Activated CD8-positive, alpha-beta T cell treated with anti-CD3 and anti-CD28 coated beads for 36 hours (primary cell): Measurements from ENCODE around the gene TEKT5. TPM values are rescaled to one million over a fixed set of nuclear protein-coding genes. Genes with fewer than 3 reads are reported as not detected.

Experiments used
- ATAC-seq: fragments of 200-7000 bp; cut with Tn5 transposase; one replicate; pipeline ENCODE4 v1.10.0; 2021; ENCODE audit warnings: mild to moderate bottlenecking, moderate library complexity
- CTCF ChIA-PET: fragments of 350-600 bp; sonication (Branson Sonifier 250); formaldehyde crosslinking; loops from one replicate; lab custom pipeline; 2021; ENCODE audit warnings: antibody characterized with exemption; lab: Charles Lee
- POLR2A ChIA-PET: fragments of 350-600 bp; sonication (Branson Sonifier 250); formaldehyde crosslinking; loops from one replicate; lab custom pipeline; 2021; ENCODE audit warnings: antibody characterized with exemption; lab: Charles Lee
- DNase-seq: peaks from one replicate; pipeline ENCODE4 v3.0.0-alpha.2; 2020
- H3K27ac Mint-ChIP-seq: one replicate; pipeline ENCODE4 v1.8.0; 2021; ENCODE audit warnings: mild to moderate bottlenecking, mixed read lengths
- H3K27me3 Mint-ChIP-seq: one replicate; pipeline ENCODE4 v1.8.0; 2021; ENCODE audit warnings: mixed read lengths
- H3K36me3 Mint-ChIP-seq: one replicate; pipeline ENCODE4 v1.8.0; 2021; ENCODE audit warnings: low read depth, mixed read lengths
- H3K4me1 Mint-ChIP-seq: one replicate; pipeline ENCODE4 v1.8.0; 2021; ENCODE audit warnings: low read depth, mixed read lengths
- H3K4me3 Mint-ChIP-seq: one replicate; pipeline ENCODE4 v1.8.0; 2021; ENCODE audit warnings: mild to moderate bottlenecking, moderate library complexity, mixed read lengths
- H3K9me3 Mint-ChIP-seq: one replicate; pipeline ENCODE4 v1.8.0; 2021; ENCODE audit warnings: mixed read lengths
- CTCF ChIP-seq: fragments of 200-600 bp; IDR thresholded peaks from one replicate; pipeline ENCODE4 v1.8.0; 2022; ENCODE audit warnings: antibody characterized with exemption, mild to moderate bottlenecking
- intact Hi-C: fragments of 100-400 bp; cut with micrococcal nuclease; formaldehyde crosslinking; loops from one replicate; pipeline ENCODE4 v1.10.0; 2022
- total RNA-seq, 2 experiments: library from RNA; stranded (reverse); gene quantifications; one replicate each; pipeline ENCODE4 v1.2.3, GENCODE V29; 2021

TEKT5 gene
- total RNA-seq, 2 experiments from 2014 or later, result 0.16 to 0.43 TPM

GRCh38 chr16:10699756-10700155 lies 5.0 kb upstream of the TEKT5 start:
- Mint-ChIP-seq H3K27me3 (peaks cover 1% of the 10 kb centered on the region), H3K9me3 (no peaks in the 10 kb centered on the region), H3K4me3 (no peak overlapping the region), H3K27ac (no peak overlapping the region), H3K4me1 (no peaks in the 10 kb centered on the region), H3K36me3 (no peaks in the 10 kb centered on the region)
- ATAC-seq (no peak), DNase-seq (no peak)
- TF ChIP-seq CTCF, result no peak
- POLR2A ChIA-PET, result no interaction called here
- intact Hi-C loops, result no loop called here
- CTCF ChIA-PET, result no interaction called here

- ATAC-seq (no peak), DNase-seq (no peak)
- no peak for TF ChIP-seq CTCF
- ChIA-PET POLR2A (no interaction called here), CTCF (interaction anchor here (1.7 to 1.9 kb wide), 2 partner anchors 10 to 26 kb away, joined by 3 to 6 read pairs; no protein-coding TSS in a partner anchor)
- Mint-ChIP-seq H3K4me3 (no peak overlapping the region), H3K4me1 (no peaks in the 10 kb centered on the region), H3K9me3 (no peaks in the 10 kb centered on the region), H3K27me3 (peaks cover 5% of the 10 kb centered on the region), H3K27ac (no peak overlapping the region), H3K36me3 (no peaks in the 10 kb centered on the region)
- intact Hi-C loops, result no loop called here
Measured at GRCh38 chr16:10694306-10694705, 424 bp downstream of the TEKT5 start.

- ChIA-PET POLR2A (no interaction called here), CTCF (interaction anchor here (1.7 kb wide), 1 partner anchor 25 kb away, joined by 3 read pairs; no protein-coding TSS in a partner anchor)
- intact Hi-C loops, result no loop called here
- TF ChIP-seq CTCF, result no peak
- no peak overlapping the region for H3K4me3 Mint-ChIP-seq
- no peaks in the 10 kb centered on the region for H3K9me3 Mint-ChIP-seq
- no peak overlapping the region for H3K27ac Mint-ChIP-seq
- ATAC-seq (no peak), DNase-seq (no peak)
- H3K36me3 Mint-ChIP-seq, result no peaks in the 10 kb centered on the region
- H3K4me1 Mint-ChIP-seq, result no peaks in the 10 kb centered on the region
- peaks cover 5% of the 10 kb centered on the region for H3K27me3 Mint-ChIP-seq
Measured at GRCh38 chr16:10693889-10694288, 841 bp downstream of the TEKT5 start.

- no peak for DNase-seq
- CTCF ChIA-PET, result no interaction called here
- Mint-ChIP-seq H3K36me3 (no peaks in the 10 kb centered on the region), H3K27ac (no peak overlapping the region), H3K4me3 (no peak overlapping the region), H3K4me1 (no peaks in the 10 kb centered on the region), H3K9me3 (no peaks in the 10 kb centered on the region), H3K27me3 (peaks cover 5% of the 10 kb centered on the region)
- ATAC-seq, result no peak
- POLR2A ChIA-PET, result no interaction called here
- TF ChIP-seq CTCF, result no peak
- intact Hi-C loops, result no loop called here
Measured at GRCh38 chr16:10692470-10692869, 2.3 kb downstream of the TEKT5 start.

GRCh38 chr16:10688726-10689125 lies 6.0 kb downstream of the TEKT5 start:
- H3K4me1 Mint-ChIP-seq, result no peaks in the 10 kb centered on the region
- CTCF ChIA-PET, result no interaction called here
- POLR2A ChIA-PET, result no interaction called here
- no peaks in the 10 kb centered on the region for H3K36me3 Mint-ChIP-seq
- DNase-seq (no peak), ATAC-seq (no peak)
- intact Hi-C loops, result no loop called here
- peaks cover 3% of the 10 kb centered on the region for H3K27me3 Mint-ChIP-seq
- H3K9me3 Mint-ChIP-seq, result no peaks in the 10 kb centered on the region
- TF ChIP-seq CTCF, result no peak
- H3K27ac Mint-ChIP-seq, result no peak overlapping the region
- H3K4me3 Mint-ChIP-seq, result no peak overlapping the region
